Inferior parietal cortex (tissue), 1 donor: ENCODE results near the gene CSAD.
"Not testable (repeated sequence)": the region's sequence is repeated elsewhere in the genome, so short reads cannot be mapped to it uniquely, and the experiment has no call there.

ENCODE experiments used
- DNase-seq: peaks from one replicate; pipeline ENCODE4 v3.0.0-alpha.2; 2016; ENCODE audit errors: extremely low spot score

CSAD gene

DNA sequence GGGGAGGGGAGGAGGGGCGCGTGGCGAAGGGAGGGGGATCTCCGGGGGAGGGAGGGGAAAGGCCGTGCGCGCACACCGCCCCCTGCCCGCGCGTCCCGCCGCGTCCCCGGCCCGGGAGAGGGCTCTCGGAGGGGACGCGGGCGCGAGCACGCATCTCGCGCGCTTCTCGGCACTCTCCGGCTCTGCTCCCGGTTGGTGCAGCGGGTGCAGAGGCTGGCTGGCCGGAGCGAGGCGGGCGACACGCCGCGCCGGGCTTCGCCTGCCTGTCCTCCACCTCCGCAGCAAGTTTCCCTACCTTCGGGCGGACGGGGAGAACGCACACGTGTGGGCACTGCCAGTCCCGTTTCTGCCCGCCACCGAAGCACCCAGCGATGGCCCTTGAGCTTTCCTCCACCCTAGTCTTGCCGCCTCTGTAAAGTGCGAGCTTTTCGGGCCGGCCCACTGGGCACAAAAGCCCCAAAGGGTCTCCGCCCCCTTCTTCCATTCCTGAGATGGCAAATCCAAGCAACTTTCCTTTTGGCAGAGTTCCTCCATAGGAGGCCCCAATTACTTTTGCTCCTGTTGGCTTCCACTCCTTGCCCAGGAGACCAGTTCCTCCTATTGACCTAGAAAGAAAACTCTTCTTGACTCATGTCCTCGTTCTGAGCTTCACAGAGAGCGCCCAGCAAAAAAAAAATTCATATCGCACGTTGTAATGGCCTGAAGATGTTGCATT lies 363 bp upstream of the CSAD start:
- peak; percentile 57 for DNase-seq

DNA sequence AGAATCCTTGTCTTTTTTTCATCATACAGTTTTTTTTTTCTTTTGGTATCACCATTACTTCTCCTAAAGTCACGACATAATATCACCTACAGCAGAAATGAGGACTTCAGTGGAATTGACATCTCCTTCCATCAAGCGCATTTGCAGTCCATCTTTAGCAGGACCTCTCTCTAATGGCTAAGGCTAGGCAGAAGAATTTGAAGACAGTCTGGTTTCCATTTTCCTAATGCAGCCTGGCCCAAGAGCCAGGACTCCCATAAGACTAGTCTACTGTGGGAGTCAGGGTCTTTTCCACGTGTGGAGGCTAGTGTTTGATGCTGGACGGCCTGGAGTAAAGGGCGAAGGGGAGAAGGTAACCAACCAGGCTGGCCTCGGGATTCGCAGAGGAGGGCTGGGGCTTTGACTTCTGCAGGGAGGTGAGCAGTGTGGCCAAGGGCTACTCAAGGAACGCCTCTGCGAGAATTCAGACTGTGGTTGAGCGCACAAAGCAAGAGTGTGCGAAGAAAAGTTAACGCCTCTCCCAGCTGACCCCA lies 972 bp downstream of the CSAD start:
- DNase-seq = no peak

DNA sequence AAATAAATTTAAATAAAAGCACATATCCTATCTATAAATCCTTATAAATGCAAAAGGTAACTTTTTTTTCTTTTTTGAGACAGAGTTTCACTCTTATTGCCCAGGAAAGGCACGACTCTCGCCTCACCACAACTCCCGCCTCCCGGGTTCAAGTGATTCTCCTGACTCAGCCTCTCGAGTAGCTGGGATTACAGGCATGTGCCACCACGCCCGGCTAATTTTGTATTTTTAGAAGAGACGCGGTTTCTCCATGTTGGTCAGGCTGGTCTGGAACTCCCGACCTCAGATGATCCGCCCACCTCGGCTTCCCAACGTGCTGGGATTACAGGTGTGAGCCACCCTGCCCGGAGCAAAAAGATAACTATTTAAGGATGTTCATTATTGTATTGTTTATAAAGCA lies 1.9 kb downstream of the CSAD start:
- DNase-seq = not testable (repeated sequence)

DNA sequence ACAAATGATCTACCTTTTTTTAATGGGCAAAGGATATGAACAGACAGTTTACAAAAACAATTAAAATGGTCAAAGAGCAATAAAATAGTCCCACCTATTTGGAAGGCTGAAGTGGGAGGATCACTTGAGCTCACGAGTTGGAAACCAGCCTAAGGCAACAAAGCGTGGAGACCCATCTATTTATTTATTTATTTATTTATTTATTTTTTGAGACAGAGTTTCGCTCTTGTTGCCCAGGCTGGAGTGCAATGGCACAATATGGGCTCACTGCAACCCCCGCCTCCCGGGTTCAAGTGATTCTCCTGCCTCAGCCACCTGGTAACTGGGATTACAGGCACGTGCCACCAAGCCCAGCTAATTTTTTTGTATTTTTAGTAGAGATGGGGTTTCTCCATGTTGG lies 3.3 kb downstream of the CSAD start:
- not testable (repeated sequence) for DNase-seq

DNA sequence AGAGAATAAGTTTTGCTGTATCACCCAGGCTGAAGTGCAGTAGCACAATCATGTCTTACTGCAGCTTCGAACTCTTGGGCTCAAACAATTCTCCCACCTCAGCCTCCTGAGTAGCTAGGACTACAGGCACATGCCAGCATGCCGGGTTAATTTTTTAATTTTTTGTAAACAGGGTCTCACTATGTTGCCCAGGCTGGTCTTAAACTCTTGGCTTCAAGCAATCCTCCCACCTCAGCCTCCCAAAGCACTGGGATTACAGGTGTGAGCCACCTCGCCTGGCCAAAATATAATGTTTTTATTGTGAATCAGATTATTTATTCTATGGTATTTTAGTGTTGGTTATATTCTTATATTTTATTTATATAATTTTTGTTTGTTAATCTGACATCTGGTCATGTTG lies 4.0 kb downstream of the CSAD start:
- DNase-seq = no peak

DNA sequence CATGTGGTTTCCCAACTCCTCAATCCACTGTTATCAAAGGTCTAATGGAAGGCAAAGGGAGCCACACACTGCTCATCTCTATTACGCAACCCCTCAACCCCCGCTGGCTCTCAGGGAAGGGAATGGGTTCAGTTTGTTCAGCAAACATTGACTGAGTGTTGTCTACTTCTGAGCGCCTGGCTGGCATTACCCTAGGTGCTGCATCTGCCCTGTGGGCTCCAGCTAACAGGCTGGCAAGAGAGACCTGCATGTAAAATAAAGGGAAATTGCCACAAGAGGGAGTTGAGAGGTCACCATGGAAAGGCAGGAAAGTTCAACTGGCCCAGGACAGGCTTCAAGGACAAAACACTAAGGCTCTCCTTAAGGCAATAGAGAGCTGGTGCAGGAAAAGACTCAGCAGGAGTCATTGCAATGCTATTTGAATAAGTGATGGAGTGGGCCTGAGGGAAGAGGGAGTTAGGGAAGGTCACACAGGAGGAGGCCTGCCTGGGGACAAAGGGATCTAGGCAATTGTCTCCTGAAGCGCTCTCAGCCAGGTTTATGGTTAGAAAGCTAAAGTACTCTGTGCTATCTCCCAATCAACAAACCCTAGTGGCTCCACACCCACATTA lies 5.7 kb downstream of the CSAD start:
- DNase-seq = no peak

DNA sequence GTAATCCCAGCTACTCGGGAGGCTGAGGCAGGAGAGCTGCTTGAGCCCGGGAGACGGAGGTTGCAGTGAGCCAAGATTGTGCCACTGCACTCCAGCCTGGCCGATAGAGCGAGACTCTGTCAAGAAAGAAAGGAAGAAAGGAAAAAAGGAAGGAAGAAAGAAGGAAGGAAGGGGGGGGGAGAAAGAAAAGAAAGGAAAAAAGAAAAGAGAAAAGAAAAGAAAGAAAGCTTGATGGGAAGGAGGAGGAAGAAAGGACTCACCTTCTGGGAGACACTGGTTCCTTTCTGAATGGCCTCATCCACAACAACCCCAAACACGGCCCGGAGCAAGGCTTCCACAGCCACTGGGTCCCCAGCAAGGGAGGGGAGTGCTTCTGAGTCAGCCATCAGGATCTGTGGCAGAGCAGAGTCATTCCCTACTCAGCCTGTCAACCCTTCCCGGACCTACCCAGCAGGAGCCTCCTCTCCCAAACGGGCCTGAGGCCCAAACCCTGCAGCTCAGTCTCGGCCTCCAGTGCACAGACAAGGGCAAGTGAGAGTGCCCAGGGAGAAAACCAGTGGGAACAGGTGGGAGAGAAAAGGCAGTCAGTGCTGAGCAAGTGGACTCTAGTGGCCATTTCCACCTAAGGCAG lies 7.5 kb downstream of the CSAD start:
- no peak for DNase-seq

DNA sequence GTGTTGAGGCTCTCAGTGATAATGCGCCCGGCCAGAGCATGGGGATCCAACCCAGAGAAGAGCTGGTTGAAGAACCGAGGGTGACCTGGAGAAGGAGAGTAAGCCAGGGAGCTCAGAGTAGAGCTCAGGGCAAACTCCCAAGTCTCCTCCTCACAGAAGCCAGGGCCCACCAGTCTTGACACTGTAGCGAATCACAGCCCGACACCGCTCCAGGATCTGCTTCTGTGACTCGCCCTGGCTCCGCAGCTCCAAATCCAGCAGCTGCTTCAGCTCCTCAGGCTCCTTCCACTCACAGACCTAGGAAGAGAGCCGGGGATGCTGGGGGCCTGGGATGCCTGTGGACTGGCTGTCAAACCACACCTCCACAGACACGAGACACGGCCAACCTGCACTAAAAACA lies 8.4 kb downstream of the CSAD start:
- DNase-seq = no peak

DNA sequence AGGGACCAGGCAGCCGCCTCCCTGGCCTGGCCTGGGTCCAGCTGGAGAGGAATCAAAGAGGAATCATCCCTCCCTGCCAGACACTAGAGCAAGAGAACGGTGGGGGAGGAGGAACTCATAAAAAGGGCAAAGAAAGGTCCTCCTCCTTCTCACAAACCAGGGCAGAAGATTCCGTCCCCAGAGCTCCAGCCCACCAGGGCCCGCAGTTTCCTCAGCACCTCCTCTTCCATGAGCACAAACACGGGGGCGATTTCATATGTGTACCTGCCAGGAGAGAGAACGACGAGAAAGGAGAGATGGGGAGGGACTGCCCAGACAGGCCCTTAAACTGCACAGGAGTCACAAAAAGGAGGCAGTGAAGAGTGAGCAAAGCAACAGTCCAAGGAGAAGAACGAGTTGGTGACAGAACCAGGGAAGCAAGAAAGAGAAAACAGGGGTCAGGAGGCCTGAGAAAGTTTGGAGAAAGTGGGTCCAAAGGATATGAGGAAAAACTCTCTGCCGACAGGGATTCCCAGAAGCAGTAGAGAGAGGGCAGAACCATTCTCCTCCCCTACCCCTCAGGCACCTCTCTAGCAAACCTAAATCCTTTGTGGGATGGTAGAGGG lies 8.9 kb downstream of the CSAD start:
- DNase-seq = no peak

DNA sequence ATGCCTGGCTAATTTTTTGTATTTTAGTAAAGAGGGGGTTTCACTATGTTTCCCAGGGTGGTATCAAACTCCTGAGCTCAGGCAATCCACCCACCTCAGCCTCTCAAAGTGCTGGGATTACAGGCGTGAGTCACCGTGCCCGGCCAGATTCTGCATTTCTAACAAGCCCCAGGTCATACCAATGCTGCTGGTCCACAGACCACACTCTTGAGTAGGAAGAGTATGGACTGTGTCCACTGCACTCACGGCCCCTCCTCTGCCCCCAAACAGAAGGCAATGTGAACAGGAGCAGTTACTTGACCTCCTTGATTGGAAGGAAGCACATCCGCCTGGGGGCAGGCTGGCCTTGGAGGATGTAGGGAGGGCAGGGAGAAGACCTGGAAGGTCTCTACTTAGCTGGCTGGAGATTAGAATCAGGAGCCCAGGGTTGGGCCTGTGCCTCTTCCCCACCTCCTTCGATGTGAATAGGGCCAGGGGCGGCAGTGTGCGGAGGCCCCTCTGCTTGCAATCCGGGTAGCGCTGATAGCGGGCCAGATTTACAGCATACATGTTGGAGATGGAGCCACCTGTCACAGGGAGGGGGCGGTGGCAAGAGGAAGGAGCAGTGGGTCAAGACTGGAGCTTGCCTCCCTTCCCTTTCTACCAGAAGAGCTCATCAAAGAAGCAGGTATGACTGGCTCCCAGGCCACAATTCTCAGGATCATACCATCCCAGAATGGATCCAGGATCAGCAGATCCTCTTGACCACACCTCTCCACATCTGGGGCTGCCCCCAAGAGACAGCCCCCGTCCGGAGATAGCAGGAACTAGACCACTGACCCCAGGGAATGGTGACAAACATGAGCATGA lies 9.6 kb downstream of the CSAD start:
- no peak for DNase-seq

DNA sequence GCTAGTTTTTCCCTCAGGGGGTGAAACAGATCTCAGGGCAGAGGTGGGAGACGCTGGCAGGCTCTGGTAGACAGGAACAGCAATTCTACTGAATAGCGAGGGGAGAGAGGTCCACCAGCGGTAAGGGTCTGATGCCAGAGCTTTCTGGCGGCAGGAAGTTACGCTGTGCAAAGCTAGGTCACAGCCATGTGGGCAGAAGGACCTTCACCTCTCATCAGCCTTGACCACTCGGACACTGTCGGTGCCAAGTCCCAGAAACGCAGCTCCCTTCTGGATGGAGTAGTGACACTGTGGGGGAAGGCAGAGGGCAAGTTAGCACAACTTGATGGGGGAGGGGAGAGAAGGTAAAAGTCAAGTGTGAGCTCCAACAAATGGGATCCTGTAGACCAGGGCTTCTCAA lies 10.5 kb downstream of the CSAD start:
- no peak for DNase-seq

DNA sequence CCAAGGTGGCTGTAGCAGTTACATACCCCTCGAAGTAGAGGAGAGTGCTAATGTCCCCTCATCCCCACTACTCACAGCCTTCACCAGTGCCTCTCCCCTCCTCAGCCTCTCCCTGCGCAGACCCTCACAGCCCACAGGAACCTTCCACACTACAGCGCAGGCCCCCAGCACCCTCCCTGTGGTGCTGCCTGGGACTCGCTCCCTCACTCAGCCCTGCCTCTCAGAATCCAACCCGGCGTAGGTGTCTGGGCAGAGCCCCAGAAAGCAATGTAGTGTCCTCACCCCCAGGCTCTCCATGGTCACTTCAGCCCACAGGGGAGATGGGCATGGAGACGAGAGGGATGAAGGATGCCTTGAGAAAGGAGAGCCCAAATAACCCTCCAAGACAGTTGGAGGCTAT lies 11.1 kb downstream of the CSAD start:
- DNase-seq = no peak

DNA sequence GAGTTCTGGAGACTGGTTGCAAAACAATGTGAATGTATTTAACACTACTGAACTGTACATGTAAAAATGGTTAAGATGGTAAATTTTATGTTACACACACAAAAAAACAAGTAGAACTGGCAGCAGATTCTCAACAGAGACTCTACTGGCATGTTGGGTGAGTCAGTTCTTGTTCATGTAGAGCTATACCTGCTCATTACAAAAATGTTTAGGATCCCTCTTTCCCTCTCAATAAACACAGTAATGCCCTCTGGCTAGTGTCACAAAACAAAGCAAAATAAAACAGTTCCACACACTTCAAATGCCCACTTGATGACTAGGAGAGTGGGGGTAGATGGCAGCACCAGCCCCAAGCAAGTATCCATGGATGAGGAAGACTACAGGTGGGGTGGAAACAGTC lies 13.9 kb downstream of the CSAD start:
- no peak for DNase-seq

DNA sequence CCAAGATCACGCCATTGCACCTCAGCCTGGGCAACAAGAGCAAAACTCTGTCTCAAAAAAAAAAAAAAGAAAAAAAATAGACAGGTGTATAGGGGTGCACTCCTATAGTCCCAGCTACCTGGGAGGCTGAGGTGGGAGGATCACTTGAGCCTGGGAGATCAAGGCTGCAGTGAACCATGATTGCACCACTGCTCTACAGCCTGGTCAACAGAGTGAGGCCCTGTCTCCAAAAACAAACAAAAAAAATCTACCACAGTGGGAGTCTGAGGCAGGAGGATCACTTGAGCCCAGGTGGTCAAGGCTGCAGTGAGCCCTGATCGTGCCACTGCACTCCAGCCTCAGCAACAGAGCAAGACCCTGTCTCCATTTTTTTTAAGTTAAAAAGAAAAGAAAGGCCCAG lies 17.7 kb downstream of the CSAD start:
- DNase-seq = not testable (repeated sequence)

DNA sequence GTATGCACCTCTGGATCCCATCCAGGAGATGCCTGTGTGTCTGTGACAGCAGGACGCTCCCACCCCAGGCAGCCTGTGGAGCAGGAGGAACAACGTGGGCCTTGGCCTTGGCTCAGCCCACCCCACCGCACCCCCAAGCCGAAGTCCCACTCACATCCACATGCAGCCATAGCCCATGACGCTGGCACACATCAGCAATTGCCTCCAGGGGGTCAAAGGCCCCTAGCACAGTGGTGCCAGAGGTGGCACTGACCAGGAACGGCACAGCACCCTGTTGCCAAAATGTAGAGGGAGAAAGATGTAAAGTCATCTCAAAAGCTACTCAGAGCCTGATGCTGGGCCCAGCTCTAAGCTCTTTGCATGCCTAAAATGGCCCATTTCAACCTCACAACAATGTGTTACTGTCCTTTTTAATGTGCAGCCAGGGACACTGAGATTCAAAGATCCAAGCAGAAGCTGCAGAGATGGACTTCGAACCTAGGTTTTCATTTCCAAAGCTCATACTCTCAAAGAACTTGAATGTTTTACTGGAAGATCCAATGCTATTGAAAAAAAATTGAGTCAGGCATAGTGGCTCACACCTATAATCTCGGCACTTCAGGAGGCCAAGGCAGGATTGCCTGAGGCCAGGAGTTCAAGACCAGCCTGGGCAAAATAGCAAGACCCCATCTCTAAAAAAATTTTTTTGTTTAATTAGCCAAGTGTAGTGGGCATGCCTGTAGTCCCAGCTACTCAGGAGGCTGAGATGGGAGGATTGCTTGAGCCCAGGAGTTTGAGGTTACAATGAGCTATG lies 19.4 kb downstream of the CSAD start:
- DNase-seq = no peak

DNA sequence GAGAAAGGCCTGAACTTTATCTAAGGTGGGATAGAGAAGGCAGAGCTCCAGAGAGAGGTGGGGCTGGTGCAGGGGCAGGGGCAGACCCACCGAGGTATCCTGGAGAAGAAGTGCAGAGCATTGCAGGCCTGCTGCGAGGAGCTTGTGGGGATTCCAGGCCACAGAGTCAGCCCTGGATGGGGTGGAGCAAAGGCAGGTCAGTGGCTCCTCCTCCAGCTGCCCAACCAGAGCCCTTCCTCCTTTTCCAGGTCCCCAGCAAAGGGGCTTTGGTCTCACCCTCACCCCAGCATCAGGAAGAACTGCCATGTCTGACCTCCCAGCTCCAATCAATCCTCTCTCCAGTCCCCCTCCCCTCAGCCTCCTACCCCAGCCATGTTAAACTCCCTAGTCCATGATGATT lies 20.1 kb downstream of the CSAD start:
- no peak for DNase-seq

DNA sequence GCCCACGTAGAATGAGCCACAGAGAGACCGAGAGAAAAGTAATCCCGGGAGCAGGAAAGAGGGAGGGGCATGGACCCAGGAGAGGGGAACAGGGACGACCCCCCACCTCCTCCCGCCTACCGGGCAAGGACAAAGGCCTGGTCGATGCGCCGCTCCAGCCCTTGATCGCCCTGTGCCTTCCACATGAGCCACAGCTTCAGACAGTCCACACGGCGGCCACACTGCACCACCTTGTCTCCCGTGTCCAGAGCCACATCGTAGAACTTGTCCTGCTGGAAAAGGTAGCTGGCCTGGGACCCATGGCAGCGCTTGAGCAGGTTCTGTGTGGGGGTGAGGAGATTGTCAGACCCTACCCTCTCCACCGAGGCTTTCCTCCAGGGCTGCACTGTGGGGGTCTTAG lies 20.7 kb downstream of the CSAD start:
- DNase-seq = no peak

DNA sequence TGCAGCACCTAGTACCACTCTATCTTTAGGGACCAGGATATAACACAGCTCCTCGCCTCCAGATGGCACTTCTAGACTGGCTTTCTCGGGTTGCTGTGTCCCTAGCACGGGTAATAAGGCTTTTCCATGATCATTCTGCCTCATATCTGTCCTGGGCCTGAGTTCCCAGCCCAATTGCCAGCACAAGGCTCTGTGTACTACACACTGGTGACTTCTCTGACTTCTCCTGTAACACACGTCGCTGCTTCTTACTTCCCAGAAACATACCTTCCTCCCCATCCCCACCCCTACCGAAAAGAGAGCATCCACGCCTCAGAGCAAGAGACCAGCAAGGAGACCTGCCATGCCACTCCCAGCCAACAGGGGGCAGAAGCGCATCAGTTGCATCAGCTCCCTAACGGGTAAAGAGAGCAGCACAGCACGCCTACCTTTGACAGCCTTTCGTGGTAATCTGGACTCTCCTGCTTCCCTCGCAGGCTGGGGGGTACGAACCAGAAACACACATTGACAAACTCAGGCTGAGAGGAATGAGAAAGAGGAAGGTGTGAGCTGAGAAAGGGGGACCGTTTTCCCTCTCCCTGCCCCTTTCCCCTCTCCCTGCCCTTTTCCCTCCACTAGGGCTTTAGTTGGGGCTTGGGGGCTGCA lies 21.4 kb downstream of the CSAD start:
- DNase-seq = peak; percentile 81

DNA sequence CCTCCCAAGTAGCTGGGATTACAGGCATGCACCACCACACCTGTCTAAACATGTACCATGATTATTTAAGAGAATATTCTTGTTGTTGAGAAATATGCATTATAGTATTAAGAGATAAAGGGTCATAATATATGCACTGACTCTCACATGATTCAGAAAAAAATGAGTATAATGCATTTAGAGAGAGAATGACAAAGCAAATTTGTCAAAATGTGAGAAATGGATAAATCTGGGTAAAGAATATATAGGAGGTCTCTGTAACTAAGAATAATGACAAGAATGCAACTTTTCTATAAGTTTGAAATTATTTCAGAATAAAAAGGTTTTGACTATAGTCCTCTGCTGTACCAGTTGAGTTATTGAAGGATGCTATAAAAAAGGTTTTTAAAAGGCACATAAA lies 28.3 kb downstream of the CSAD start:
- no peak for DNase-seq

DNA sequence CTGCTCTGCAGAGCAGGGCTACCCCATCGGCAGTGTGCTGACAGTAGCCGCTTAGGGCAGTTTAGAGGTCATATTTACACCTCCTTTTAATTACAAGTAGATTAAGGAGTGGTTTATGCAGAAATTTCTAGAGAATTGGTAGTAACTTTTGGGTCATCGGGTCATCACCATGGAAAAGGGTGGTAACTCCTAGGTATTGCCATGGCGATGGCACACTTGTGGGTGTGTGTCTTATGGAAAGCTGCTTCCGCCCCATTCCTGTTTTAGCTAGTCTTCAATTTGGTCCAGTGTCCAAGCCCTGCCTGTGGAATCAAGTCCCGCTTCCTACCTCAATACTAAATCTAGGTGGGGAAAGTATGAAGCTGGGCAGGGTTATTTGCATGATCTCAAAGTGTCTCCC lies 29.7 kb downstream of the CSAD start:
- DNase-seq = no peak
